ENCODE data around the gene IQSEC1.
"Not testable (repeated sequence)": the region's sequence is repeated elsewhere in the genome, so short reads cannot be mapped to it uniquely, and the experiment has no call there.

Gene IQSEC1

GRCh38 chr3:12886736-12887135 lies 186.5 kb downstream of the IQSEC1 start:
- no peak for DNase-seq

GRCh38 chr3:12886106-12886679 lies 187.0 kb downstream of the IQSEC1 start:
- no peak for DNase-seq

GRCh38 chr3:12885583-12885930 lies 187.7 kb downstream of the IQSEC1 start:
- DNase-seq = no peak

- no peak for DNase-seq
Measured at GRCh38 chr3:12884790-12885582, 188.2 kb downstream of the IQSEC1 start.

GRCh38 chr3:12884186-12884680 lies 189.0 kb downstream of the IQSEC1 start:
- no peak for DNase-seq

- no peak for DNase-seq
Measured at GRCh38 chr3:12882336-12883310, 190.6 kb downstream of the IQSEC1 start.

GRCh38 chr3:12881858-12882257 lies 191.4 kb downstream of the IQSEC1 start:
- not testable (repeated sequence) for DNase-seq

GRCh38 chr3:12879191-12879815 lies 193.9 kb downstream of the IQSEC1 start:
- no peak for DNase-seq

GRCh38 chr3:12878758-12879157 lies 194.5 kb downstream of the IQSEC1 start:
- DNase-seq = not testable (repeated sequence)

- DNase-seq = no peak
Measured at GRCh38 chr3:12878141-12878574, 195.1 kb downstream of the IQSEC1 start.

- DNase-seq = no peak
Measured at GRCh38 chr3:12877040-12877439, 196.2 kb downstream of the IQSEC1 start.

GRCh38 chr3:12875857-12876836 lies 197.1 kb downstream of the IQSEC1 start:
- no peak for DNase-seq

GRCh38 chr3:12871404-12871983 lies 201.7 kb downstream of the IQSEC1 start:
- no peak for DNase-seq

- DNase-seq = no peak
Measured at GRCh38 chr3:12870942-12871341, 202.3 kb downstream of the IQSEC1 start.

GRCh38 chr3:12869035-12869621 lies 204.1 kb downstream of the IQSEC1 start:
- peak in 1 of 4 experiments; percentile 9 for DNase-seq

- DNase-seq = peak in 2 of 4 experiments; percentile 17 to 44
Measured at GRCh38 chr3:12868039-12869034, 204.9 kb downstream of the IQSEC1 start.

GRCh38 chr3:12866836-12867235 lies 206.4 kb downstream of the IQSEC1 start:
- DNase-seq = no peak

GRCh38 chr3:12865271-12865670 lies 208.0 kb downstream of the IQSEC1 start:
- no peak for DNase-seq

GRCh38 chr3:12862387-12862786 lies 210.8 kb downstream of the IQSEC1 start:
- no peak for DNase-seq

All from activated naive CD4-positive, alpha-beta T cell (primary cell).